ENCODE results near the gene HRAS.
"Not testable (repeated sequence)": the region's sequence is repeated elsewhere in the genome, so short reads cannot be mapped to it uniquely, and the experiment has no call there.

Gene HRAS

DNA sequence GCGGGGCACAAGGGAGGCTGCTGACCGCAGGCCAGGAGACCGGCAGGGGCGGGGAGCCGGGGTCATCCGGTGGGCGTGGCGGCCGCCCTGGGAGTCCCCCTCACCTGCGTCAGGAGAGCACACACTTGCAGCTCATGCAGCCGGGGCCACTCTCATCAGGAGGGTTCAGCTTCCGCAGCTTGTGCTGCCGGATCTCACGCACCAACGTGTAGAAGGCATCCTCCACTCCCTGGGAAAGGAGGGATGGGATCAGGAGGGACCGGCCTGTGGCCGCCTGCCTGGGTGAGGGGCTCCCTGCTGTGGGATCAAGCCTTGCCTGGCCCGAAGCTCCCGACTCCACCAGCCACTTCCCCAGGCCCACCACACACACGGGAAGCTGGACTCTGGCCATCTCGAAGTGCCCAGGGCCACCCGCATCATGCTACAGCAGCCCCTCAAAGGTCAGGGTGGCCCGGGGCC is 2.8 kb downstream of the HRAS start:
- DNase-seq: no peak

- DNase-seq: no peak
Observed at GRCh38 chr11:531919-532526, 3.4 kb downstream of the HRAS start.

- DNase-seq: no peak
Observed at GRCh38 chr11:530960-531831, 4.2 kb downstream of the HRAS start.

DNA sequence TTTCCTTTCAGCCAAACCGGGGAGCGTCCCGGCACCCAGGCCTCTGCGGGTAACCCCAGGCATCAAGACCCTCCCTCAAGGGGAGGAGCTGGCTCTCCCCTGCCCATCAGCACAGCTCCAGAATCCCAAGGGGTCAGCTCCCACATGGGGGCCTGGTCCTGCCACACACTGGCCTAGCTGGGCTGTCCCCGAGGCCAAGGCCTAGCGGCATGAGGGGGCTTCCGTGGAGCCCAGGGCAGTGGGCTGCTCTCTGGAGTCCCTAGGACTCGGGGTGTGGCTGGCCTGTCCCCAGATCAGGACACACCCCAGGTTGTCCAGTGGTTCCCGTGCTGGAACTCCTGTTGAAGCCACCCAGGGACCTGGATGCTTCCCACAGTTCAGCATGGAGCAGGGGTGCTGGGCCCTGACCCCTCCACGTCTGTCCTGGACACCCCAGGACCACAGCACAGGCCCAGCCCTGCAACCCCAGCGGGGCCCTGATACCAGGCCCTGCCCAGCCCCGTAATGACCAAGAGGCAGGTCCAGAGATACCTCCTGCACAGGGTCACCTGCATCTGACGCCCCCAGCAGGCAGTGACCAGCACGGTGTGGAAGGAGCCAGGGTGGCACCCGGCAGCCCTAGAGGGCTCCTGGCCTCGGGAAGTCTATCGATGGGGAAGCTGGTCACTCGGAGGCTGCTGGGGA is 5.5 kb downstream of the HRAS start:
- DNase-seq: no peak

DNA sequence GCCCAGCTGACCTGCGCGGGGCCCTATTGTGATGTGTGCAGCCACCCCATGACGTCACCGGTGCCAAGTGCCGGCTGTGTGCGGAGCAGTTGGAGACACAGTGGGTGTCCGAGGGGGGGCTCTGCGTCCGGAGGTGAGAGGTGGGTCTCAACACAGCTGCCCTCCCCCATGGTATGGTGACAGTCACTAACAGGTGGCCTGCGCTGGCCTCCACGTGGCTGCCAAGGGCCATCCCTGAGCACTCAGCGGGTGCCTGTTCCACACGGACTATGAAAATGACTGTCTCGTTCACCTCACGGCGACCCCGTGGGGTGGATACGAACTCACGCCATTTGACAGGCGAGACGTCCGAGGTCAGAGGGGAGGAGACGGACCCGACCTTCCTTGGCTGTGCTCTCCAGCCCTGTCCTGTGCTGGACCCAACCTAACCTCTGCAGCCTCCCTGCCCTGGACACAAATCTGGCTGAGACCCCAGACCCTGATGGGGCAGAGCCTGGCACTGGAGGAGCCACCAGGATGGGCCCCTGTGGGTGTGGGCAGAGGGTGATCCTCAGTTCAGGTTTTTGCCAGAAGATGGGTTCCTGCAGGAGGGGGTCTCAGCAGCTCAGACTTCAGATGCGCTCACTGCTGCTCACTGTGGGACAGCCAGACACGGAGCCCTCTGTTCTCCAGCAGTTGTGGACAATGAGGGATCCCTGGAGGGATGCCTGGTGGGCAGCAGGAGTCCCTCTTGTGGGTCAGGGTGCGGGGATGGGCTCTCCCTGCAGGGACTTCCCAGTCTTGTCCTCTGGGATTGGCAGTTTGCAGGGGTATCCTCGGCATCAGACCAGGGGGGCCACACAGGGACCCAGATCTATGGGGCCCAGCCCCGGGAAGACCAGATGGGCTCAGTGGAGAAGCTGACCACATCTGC is 6.3 kb downstream of the HRAS start:
- no peak for DNase-seq

- no peak for DNase-seq
Observed at GRCh38 chr11:528166-528814, 7.1 kb downstream of the HRAS start.

GRCh38 chr11:526192-526591 is 9.2 kb downstream of the HRAS start:
- DNase-seq: no peak

GRCh38 chr11:521177-521688 is 14.1 kb downstream of the HRAS start:
- no peak for DNase-seq

GRCh38 chr11:520428-521176 is 14.8 kb downstream of the HRAS start:
- DNase-seq: no peak

DNA sequence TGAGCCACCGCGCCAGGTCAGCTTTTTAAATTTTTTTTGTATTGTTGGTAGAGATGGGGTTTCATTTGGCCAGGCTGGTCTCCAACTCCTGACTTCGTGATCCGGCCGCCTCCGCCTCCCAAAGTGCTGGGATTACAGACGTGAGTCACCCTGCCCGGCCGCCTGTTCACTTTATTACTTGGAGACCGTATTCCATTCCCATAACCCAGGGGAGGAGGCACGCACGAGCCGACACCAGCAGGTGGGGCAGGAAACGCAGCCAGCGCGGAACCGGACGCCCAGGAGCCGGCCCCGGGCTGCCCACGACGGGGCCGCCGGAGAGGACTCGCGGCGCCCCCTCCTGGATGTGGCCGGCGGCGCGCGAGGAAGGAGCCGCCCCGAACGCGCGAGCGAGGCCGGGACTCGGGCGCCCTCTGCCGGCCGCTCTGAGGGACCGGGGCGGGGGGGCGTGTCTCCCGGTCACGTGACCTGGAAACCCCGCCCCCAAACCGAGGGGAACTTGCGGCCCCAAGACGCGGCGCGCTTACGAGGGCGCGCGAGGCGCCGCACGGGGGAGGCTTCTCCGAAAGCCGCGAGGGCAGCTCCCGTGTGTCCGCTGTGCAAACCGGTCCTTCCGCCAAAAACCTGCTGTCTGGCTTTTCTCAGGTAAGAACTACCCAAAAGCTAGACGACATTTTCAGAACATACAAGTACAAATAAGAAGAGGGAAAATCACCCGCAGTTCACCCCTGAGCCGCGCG is 16.7 kb downstream of the HRAS start:
- DNase-seq: peak; percentile 84

DNA sequence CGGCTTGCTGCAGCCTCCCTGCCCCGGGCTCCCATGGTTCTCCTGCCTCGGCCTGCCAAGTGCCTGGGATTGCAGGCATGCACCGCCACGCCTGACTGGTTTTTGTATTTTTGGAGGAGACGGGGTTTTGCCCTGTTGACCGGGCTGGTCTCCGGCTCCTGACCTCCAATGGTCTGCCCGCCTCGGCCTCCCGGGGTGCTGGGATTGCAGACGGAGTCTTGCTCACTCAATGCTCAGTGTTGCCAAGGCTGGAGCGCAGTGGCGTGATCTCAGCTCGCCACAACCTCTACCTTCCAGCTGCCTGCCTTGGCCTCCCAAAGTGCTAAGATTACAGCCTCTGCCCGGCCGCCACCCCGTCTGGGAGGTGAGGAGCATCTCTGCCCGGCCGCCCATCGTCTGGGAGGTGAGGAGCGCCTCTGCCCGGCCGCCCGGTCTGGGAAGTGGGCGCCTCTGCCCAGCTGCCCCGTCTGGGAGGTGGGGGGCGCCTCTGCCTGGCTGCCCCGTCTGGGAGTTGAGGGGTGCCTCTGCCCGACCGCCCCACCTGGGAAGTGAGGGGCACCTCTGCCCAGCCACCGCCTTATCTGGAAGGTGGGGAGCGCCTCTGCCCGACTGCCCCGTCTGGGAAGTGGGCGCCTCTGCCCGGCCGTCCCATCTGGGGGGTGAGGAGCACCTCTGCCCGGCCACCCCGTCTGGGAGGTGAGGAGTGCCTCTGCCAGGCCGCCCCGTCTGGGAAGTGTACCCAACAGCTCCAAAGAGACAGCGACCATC is 18.3 kb downstream of the HRAS start:
- DNase-seq: not testable (repeated sequence)

DNA sequence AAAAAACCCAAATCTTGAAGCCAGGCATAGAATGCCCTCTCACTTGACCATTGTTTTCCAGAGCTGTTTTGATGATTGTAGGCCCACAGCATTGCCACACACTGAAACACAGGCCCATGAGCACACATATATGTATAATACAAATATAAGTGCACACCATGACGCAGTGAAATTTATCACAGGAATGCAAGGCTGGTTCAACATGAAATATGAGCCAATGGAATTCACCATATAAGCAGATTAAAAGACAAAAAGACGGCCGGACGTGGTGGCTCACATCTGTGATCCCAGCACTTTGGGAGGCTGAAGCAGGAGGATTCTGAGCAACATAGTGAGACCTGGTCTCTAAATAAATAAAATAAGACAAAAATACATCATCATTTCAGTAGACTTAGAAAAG is 19.0 kb downstream of the HRAS start:
- no peak for DNase-seq

- DNase-seq: no peak
Observed at GRCh38 chr11:515131-515530, 20.2 kb downstream of the HRAS start.

DNA sequence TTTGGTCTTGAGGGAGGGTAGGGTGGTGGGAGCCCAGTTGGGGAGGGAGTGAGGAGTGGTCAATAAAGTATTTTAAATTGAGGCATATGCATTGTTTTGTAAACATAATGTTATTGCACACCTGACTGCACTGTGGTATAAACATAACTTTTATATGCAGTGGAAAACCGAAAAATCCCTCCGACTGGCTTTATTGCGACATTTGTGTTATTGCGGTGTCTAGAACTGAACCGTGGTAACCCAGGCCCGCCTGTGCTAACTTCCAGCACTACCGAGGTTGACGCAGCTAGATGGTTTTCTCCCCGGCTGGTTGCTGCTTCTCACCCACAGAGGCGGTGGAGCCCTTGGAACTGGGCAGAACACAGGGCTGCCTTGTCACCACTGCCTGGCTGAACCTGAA is 20.8 kb downstream of the HRAS start:
- DNase-seq: no peak

DNA sequence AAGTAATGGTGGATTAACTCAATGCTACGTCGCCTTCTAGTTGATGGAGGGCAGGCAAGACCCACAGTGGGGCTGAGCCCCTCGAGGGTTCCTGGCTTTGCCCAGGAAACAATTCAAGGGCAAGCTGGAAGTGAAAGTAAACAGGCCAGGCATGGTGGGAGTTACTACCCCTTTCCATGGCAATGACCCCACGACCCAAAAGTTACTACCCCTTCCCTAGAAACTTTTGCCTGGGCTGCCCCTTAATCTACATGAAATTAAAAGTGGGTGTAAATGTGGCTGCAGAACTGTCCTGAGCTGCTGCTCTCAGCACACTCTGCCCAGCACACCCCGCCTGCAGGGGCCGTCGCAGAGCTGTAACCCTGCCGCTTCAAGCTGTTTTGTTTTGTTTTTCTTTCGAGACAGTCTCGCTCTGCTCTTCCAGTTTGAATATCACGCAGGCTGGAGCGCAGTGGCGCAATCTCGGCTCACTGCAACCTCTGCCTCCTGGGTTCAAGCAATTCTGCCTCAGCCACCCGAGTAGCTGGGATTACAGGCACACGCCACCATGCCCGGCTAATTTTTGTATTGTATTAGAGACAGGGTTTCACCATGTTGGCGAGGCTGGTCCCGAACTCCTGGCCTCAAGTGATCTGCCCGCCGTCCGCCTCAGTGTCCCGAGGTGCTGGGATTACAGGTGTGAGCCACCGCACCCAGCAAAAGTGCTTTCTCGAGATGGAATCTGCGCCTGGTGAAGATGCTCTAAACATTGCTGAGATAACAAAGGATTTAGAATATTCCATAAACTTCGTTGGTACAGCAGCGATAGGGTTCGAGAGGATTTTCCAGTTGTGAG is 22.4 kb downstream of the HRAS start:
- no peak for DNase-seq

DNA sequence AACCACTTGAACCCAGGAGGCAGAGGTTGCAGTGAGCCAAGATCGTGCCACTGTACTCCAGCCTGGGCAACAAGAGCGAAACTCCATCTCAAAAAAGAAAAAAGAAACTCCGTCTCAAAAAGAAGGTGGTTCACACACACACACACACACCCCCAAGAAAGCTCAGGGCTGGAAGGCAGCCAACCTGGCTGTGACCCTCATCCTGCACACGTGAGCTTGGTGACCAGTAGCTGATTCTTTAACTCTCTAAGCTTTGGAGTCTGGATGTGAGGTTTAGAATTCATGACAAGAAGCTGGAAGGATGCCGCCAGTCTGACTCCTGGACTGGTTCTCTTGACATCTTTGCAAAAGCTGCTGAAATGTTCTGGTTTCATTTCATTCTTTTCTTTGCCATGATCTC is 26.4 kb downstream of the HRAS start:
- DNase-seq: no peak

DNA sequence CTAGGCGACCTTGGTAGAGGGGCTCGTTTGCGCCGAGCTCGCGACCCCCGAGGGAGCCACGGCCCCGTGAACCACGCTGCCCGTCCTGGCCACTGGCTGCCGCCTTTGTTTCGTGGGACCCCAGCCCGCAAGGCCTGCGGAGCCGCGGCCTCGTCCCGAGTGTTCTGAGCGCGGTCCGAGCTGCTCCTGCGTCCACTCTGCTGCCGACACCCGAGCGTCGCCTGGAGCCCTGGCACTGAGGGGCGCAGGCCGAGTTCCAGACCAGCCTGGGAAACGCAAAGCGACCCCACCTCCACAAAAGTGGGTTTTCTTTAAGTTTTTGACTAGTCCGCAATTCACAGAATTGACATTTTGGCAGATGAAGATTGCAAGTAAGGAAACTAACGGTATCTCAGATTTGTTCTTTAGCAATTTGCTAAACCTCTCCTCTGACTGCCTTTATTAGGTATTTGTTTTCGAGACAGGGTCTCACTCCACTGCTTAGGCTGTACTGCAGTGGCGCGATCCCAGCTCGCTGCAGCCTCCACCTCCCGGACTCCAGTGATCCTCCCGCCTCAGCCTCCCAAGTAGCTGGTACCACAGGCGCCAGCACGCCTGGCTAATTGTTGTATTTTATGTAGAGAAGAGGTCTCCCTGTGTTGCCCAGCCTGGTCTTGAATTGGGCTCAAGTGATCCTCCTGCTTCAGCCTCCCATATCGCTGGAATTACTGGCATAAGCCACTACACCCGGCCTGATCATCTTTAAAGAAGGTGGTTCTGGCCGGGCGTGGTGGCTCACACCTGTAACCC is 27.5 kb downstream of the HRAS start:
- DNase-seq: no peak

All from activated effector memory CD4-positive, alpha-beta T cell treated with Interleukin-2 at 50 U/mL for 16 hours (primary cell).